HG02840 (cell line): ENCODE results near the gene EMC6.
"Not testable (repeated sequence)": the region's sequence is repeated elsewhere in the genome, so short reads cannot be mapped to it uniquely, and the experiment has no call there.

ENCODE experiments used
- ATAC-seq: cut with Tn5 transposase; IDR thresholded peaks from one replicate; pipeline ENCODE4 v1.9.1; 2021; ENCODE audit warnings: mild to moderate bottlenecking, moderate library complexity, moderate number of reproducible peaks; ENCODE audit not compliant: unreplicated experiment, low FRiP score

EMC6 gene

DNA sequence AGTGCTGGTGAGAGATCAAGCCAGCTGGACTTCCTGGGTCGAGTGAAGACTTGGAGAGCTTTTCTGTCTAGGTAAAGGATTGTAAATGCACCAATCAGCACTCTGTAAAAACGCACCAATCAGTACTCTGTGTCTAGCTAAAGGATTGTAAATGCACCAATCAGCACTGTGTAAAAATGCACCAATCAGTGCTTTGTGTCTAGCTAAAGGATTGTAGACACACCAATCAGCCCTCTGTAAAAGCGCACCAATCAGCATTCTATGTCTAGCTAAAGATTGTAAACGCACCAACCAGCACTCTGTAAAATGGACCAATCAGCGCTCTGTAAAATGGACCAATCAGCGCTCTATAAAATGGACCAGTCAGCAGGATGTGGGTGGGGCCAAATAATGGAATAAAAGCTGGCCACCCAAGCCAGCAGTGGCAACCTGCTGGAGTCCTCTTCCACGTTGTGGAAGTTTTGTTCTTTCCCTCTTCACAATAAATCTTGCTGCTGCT is 33.5 kb downstream of the EMC6 start:
- ATAC-seq = not testable (repeated sequence)

DNA sequence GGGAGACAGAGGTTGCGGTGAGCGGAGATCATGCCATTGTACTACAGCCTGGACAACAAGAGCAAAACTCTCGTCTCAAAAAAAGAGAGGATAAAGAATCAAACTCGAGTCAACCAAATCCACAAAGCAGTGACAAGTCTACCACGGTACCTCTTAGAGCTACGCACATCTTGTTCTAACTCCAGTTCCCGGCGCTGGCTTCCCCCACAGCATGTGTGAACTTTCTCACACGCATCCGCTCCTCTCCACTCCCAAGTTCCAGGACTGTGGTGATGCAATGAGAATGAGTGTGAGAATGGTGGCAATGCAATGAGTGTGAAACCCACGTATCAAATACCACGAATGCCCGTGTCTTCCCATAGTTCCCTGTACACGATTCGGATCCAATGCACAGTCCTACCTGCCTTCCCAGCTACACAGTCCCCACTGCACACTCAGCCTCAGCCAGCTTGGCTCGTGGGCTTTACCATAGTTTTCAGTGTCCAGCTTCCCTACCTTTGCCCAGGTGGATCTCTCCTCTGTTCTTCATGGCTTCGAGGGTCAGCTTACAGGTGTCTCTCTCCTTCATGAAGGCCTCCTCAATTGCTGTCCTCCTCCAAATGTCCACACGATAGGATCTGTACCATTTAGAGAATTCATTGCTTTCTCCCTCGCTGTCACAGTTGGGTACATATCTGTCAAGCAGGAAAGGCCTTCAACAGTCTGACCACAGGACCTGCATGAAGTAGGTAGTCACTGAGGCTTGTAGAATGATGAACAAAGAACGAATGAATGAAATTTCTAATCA is 36.5 kb downstream of the EMC6 start:
- ATAC-seq = no peak

DNA sequence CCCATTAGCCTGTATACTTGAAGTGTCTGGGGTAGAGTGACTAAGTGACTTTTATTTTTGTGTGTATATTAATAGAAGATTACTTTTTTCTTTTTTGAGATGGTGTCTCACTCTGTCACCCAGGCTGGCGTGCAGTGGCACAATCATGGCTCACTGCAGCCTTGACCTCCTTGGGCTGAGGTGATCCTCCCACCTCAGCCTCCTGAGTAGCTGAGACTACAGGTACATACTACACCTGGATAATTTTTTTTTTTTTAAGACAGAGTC is 37.0 kb downstream of the EMC6 start:
- not testable (repeated sequence) for ATAC-seq

DNA sequence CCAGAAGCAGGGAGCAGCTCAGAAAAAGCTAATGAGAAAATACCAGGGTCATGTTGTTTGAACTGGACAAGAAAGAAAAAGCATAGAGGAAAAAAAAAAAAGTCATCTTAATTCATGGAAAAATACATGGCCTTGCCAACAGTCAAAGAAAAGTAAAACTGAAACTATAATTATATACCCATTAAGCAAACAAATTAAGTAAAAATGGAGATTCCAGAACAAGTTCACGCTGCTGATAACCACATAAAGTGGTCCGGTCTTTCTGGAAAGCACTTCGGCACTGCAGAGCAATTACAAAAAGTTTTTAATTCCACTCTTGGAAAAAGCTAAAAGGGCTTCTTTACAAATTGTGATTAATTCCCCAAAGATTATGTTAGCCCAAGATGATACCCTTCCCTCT is 39.8 kb downstream of the EMC6 start:
- no peak for ATAC-seq

- ATAC-seq = peak; percentile 83
Observed at GRCh38 chr17:3710951-3711383, 42.4 kb downstream of the EMC6 start.

DNA sequence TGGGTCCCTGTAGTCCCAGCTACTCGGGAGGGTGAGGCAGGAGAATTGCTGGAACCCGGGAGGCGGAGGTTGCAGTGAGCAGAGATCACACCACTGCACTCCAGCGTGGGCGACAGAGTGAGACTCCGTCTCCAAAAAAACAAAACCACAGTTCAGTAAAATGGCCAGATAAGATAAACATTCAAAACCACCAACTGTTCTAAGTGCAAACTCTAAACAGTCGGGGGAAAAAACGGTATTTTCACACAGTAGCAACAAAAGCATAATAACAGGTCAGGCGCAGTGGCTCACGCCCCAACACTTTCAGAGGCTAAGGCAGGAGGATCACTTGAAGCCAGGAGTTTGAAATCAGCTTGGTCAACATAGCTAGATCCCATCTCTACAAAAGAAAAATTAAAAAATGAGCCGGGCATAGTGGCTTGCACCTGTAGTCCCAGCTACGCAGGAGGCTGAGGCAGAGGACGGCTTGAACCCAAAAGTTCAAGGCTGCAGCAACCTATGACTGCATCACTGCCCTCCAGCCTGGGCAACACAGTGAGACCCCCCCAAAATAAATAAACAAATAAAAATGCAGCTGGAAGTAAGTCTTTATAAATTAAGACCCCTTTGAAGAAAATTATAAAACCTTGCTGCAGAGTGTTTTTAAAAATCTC is 44.3 kb downstream of the EMC6 start:
- ATAC-seq = no peak

GRCh38 chr17:3715296-3715695 is 46.7 kb downstream of the EMC6 start:
- ATAC-seq = no peak

DNA sequence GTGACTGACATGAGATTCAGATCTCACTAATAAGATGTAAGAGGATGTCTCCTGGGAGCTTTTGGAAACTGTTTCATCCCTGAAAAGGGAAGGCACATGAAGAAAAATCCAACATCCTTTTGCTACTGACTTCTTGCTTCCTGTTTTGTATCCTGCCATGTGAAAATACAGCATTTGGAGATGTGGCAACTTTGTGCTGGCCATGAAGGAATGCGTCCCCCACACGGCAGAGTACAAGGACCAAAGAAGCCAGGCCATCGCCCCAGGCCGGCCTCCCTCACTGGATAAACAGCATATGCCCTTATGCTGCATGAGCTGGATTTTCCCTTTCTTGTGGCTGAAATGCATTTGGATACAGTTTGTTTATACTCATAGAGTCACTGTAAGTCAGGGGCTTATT is 49.6 kb downstream of the EMC6 start:
- ATAC-seq = no peak

GRCh38 chr17:3719265-3719664 is 50.7 kb downstream of the EMC6 start:
- ATAC-seq = no peak
